CD4-positive, alpha-beta T cell treated with Interleukin-4 for 1 hour (primary cell): ENCODE results near the gene AQP9.
"Not testable (repeated sequence)": the region's sequence is repeated elsewhere in the genome, so short reads cannot be mapped to it uniquely, and the experiment has no call there.

ENCODE experiments used
- DNase-seq, 2 donors: peaks; one replicate each; pipeline ENCODE4 v3.0.0-alpha.2; 2020 to 2022

AQP9 gene

GRCh38 chr15:58182460-58183163 is 44.4 kb downstream of the AQP9 start:
- DNase-seq = peak; percentile 14 to 23

GRCh38 chr15:58185439-58185838 is 47.3 kb downstream of the AQP9 start:
- DNase-seq = peak in 1 of 2 donors; percentile 7

- DNase-seq = no peak
These were observed 51.1 kb downstream of the AQP9 start for GRCh38 chr15:58189148-58189811.

- DNase-seq = no peak
These were observed 52.2 kb downstream of the AQP9 start for GRCh38 chr15:58190419-58190818.

- not testable (repeated sequence) for DNase-seq
These were observed 55.5 kb downstream of the AQP9 start for GRCh38 chr15:58193636-58194035.

GRCh38 chr15:58200739-58201138 is 62.6 kb downstream of the AQP9 start:
- no peak for DNase-seq

- DNase-seq = no peak
These were observed 63.3 kb downstream of the AQP9 start for GRCh38 chr15:58201516-58201915.

GRCh38 chr15:58203537-58203936 is 65.4 kb downstream of the AQP9 start:
- DNase-seq = no peak

GRCh38 chr15:58206151-58206550 is 68.0 kb downstream of the AQP9 start:
- no peak for DNase-seq

GRCh38 chr15:58208217-58208616 is 70.0 kb downstream of the AQP9 start:
- DNase-seq = not testable (repeated sequence)

GRCh38 chr15:58209007-58209481 is 70.9 kb downstream of the AQP9 start:
- DNase-seq = peak; percentile 57 to 60

GRCh38 chr15:58210031-58210430 is 71.8 kb downstream of the AQP9 start:
- DNase-seq = not testable (repeated sequence)

- no peak for DNase-seq
These were observed 74.8 kb downstream of the AQP9 start for GRCh38 chr15:58212909-58213526.

- DNase-seq = no peak
These were observed 75.6 kb downstream of the AQP9 start for GRCh38 chr15:58213587-58214338.

- no peak for DNase-seq
These were observed 76.6 kb downstream of the AQP9 start for GRCh38 chr15:58214591-58215340.

GRCh38 chr15:58217460-58217859 is 79.3 kb downstream of the AQP9 start:
- DNase-seq = no peak

- peak in 1 of 2 donors; percentile 28 for DNase-seq
These were observed 83.5 kb downstream of the AQP9 start for GRCh38 chr15:58221591-58222241.

GRCh38 chr15:58222679-58223078 is 84.5 kb downstream of the AQP9 start:
- no peak for DNase-seq

GRCh38 chr15:58223432-58223831 is 85.3 kb downstream of the AQP9 start:
- DNase-seq = no peak

GRCh38 chr15:58224068-58224467 is 85.9 kb downstream of the AQP9 start:
- DNase-seq = no peak

- peak; percentile 63 to 65 for DNase-seq
These were observed 89.7 kb downstream of the AQP9 start for GRCh38 chr15:58227706-58228543.
